ENCODE measurements around the gene SCARF2. TPM values are rescaled to one million over a fixed set of nuclear protein-coding genes. Genes with fewer than 3 reads are reported as not detected.

Gene SCARF2
- total and polyA plus RNA-seq, 2 of the 13 experiments (the other 11 are each of a cell fraction or from before 2014, with no cell fraction given) = 3.3 to 6.2 TPM

DNA sequence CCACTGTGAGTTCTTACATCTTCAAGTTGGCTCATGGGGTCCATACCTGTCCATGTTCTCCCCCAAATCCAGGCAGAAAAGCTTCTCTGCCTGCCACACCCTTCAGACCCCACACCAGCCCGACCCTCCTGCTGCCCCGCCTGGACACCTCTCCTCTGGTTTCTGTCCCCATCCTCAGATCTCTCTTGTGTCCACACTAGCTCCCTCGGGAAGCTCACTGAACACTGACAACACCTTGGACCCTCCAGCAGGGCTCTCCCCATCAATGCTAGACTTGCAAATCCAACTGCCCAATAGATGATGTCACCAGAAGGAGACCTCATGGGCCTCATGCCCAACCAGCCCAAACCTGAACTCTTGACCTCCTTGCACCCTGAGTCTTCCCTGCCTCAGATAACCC, 2.9 kb downstream of the SCARF2 start:
- Histone ChIP-seq H3K27me3 (ENCODE audit: control insufficient read depth in 1 of 2, insufficient read depth in 2 of 2, low read length in 2 of 2) (no peaks in the 10 kb centered on the region), H3K36me3 (replicated peaks in 1 of 2; ENCODE audit: control insufficient read depth in 1 of 2, insufficient read depth in 2 of 2, low read length in 2 of 2) (peaks cover 3 to 4% of the 10 kb centered on the region in 2 experiments; a peak in 3 of 5 replicates), H3K79me2 (ENCODE audit: insufficient read depth, low read length) (peaks cover 20% of the 10 kb centered on the region), H4K20me1 (ENCODE audit: insufficient read depth, low read length) (peaks cover 15% of the 10 kb centered on the region), H3K27ac (ENCODE audit: extremely low read length, insufficient read depth, low read length) (no peak overlapping the region), H3K4me1 (ENCODE audit: insufficient read depth, low read length) (peaks cover 45% of the 10 kb centered on the region), H3K4me2 (ENCODE audit: low read depth, low read length) (no peak overlapping the region), H3K9ac (ENCODE audit: insufficient read depth, low read depth, low read length) (no peak overlapping the region), H2AFZ (ENCODE audit: low read length) (no peak overlapping the region), H3K4me3 (replicated peaks in 1 of 3; ENCODE audit: insufficient read depth in 1 of 3, low read depth in 2 of 3, low read length in 3 of 3) (no peak overlapping the region), H3K9me3 (ENCODE audit: low read length) (no peaks in the 10 kb centered on the region)
- no peak for DNase-seq (ENCODE audit: low spot score)
- ChIA-PET POLR2A (no interaction called here), CTCF (ENCODE audit: low intra/inter-chr PET ratio, low total read pairs) (no interaction called here)
- intact Hi-C loops (cut with micrococcal nuclease; ENCODE audit: unreplicated experiment) = no loop called here
- ATAC-seq = no peak
- FAIRE-seq = no peak
- TF ChIP-seq ATF7 (IDR thresholded peaks at IDR 0.05) (peak; percentile 74), ATF7 (CRISPR knock-in tag; IDR thresholded peaks at IDR 0.05) (no peak), MED8 (CRISPR knock-in tag; IDR thresholded peaks at IDR 0.05; ENCODE audit: insufficient replicate concordance) (no peak)
- TSS peak; percentile 42 for BruUV-seq (replicated peaks)
- 82% methylated on average over 3 of the region's 3 CpGs for WGBS (ENCODE audit: low lambda C conversion rate)
- in situ Hi-C loops (cut with HindIII; ENCODE audit: extremely low pct_ligation_motif_present, low pct_unique_long_range_greater_than_20kb) = no loop called here

DNA sequence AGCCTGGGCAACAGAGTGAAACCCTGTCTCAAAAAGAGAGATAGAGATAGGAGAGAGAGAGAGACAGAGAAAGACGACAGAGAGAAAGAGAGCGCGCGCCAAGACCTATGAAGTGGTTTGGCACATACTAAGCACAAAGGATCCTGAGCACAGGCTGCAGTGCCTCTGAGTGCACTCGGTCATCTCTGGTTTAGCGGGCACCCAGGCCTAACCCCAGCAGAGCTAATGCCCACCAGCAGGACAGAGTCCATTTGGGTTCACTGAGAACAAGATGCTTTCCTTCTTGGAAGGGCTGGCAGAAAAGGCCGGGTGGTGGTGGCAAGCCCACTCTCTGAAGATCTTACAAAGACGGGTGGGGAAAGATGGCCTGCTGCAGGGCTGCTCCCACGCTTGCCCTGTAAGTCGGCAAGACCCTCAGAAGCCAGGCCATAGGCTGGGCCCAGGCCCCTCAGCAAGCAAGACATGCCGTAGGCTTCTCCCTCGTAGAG, 3.3 kb downstream of the SCARF2 start:
- no peak for ATAC-seq
- Histone ChIP-seq H3K4me3 (replicated peaks in 1 of 3; ENCODE audit: insufficient read depth in 1 of 3, low read depth in 2 of 3, low read length in 3 of 3) (no peak overlapping the region), H3K27me3 (ENCODE audit: control insufficient read depth in 1 of 2, insufficient read depth in 2 of 2, low read length in 2 of 2) (no peaks in the 10 kb centered on the region), H2AFZ (ENCODE audit: low read length) (no peak overlapping the region), H3K9me3 (ENCODE audit: low read length) (no peaks in the 10 kb centered on the region), H4K20me1 (ENCODE audit: insufficient read depth, low read length) (peaks cover 15% of the 10 kb centered on the region), H3K27ac (ENCODE audit: extremely low read length, insufficient read depth, low read length) (no peak overlapping the region), H3K9ac (ENCODE audit: insufficient read depth, low read depth, low read length) (no peak overlapping the region), H3K79me2 (ENCODE audit: insufficient read depth, low read length) (peaks cover 20% of the 10 kb centered on the region), H3K4me1 (ENCODE audit: insufficient read depth, low read length) (peaks cover 43% of the 10 kb centered on the region), H3K36me3 (replicated peaks in 1 of 2; ENCODE audit: control insufficient read depth in 1 of 2, insufficient read depth in 2 of 2, low read length in 2 of 2) (peaks cover 5 to 8% of the 10 kb centered on the region in 2 experiments; a peak in 3 of 5 replicates), H3K4me2 (ENCODE audit: low read depth, low read length) (no peak overlapping the region)
- CTCF ChIA-PET (ENCODE audit: low intra/inter-chr PET ratio, low total read pairs) = no interaction called here
- no peak for FAIRE-seq
- DNase-seq (ENCODE audit: low spot score) = no peak
- in situ Hi-C loops (cut with HindIII; ENCODE audit: extremely low pct_ligation_motif_present, low pct_unique_long_range_greater_than_20kb) (no loop called here), intact Hi-C loops (cut with micrococcal nuclease; ENCODE audit: unreplicated experiment) (no loop called here)
- TF ChIP-seq PLRG1 (conservative IDR thresholded peaks at IDR 0.05) = no peak
- BruUV-seq (replicated peaks) = no TSS peak
- 99% methylated on average over 11 of the region's 12 CpGs for WGBS (ENCODE audit: low lambda C conversion rate)
- POLR2A ChIA-PET = interaction anchor here (1.9 kb wide), 1 partner anchor 16 kb away, joined by 4 read pairs; no protein-coding TSS in a partner anchor

Data from HepG2 (cell line).